AG09319 (cell line): ENCODE data around the gene ABCC3.

Source experiments
- DNase-seq: peaks from one replicate; pipeline ENCODE4 v3.0.0-alpha.2; 2010; ENCODE audit warnings: low read depth; ENCODE audit errors: extremely low read depth
- TF ChIP-seq, protein P1 (sequence below): IDR thresholded peaks from 2 replicates; pipeline ENCODE4 v1.5.1; 2011; ENCODE audit warnings: low read depth, mild to moderate bottlenecking, inconsistent platforms, low read length, moderate library complexity

Gene ABCC3

DNA sequence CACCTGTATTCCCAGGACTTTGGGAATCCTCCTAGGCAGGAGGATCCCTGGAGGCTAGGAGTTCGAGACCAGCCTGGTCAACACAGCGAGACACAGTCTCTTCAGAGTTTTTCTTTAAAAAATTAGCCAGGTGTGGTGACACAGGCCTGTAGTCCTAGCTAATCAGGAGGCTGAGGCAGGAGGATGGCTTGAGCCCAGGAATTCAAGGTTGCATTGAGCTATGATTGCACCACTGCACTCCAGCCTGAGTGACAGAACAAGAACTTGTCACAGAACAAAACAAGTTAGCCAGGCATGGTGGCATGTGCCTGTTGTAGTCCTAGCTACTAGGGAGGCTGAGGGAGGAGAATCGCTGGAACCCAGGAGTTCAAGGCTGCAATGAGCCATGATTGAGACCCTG lies 48.3 kb downstream of the ABCC3 start:
- TF ChIP-seq, protein P1, sequence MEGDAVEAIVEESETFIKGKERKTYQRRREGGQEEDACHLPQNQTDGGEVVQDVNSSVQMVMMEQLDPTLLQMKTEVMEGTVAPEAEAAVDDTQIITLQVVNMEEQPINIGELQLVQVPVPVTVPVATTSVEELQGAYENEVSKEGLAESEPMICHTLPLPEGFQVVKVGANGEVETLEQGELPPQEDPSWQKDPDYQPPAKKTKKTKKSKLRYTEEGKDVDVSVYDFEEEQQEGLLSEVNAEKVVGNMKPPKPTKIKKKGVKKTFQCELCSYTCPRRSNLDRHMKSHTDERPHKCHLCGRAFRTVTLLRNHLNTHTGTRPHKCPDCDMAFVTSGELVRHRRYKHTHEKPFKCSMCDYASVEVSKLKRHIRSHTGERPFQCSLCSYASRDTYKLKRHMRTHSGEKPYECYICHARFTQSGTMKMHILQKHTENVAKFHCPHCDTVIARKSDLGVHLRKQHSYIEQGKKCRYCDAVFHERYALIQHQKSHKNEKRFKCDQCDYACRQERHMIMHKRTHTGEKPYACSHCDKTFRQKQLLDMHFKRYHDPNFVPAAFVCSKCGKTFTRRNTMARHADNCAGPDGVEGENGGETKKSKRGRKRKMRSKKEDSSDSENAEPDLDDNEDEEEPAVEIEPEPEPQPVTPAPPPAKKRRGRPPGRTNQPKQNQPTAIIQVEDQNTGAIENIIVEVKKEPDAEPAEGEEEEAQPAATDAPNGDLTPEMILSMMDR, result no peak

GRCh38 chr17:50683434-50684287 lies 49.0 kb downstream of the ABCC3 start:
- DNase-seq, result no peak
- TF ChIP-seq, protein P1, result no peak

More for the DNA sequence above, 48.3 kb downstream of the ABCC3 start:
- DNase-seq, result no peak

DNA sequence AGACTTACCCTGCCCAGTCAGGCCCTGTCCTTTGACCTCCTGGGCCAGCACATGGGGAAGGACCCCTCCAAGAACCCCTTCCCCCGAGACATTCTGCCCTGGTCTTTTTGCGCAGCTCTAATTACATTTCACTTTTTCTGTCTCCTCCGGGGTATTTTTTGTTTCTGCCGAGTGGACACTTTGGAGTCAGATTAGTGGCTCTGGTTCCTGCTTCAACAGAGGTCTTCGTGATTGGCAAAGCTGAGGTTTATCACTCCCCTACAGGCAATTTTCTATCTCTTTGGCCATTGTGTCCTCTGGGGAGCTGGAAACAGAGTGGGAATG lies 49.6 kb downstream of the ABCC3 start:
- TF ChIP-seq, protein P1, result no peak
- no peak for DNase-seq

DNA sequence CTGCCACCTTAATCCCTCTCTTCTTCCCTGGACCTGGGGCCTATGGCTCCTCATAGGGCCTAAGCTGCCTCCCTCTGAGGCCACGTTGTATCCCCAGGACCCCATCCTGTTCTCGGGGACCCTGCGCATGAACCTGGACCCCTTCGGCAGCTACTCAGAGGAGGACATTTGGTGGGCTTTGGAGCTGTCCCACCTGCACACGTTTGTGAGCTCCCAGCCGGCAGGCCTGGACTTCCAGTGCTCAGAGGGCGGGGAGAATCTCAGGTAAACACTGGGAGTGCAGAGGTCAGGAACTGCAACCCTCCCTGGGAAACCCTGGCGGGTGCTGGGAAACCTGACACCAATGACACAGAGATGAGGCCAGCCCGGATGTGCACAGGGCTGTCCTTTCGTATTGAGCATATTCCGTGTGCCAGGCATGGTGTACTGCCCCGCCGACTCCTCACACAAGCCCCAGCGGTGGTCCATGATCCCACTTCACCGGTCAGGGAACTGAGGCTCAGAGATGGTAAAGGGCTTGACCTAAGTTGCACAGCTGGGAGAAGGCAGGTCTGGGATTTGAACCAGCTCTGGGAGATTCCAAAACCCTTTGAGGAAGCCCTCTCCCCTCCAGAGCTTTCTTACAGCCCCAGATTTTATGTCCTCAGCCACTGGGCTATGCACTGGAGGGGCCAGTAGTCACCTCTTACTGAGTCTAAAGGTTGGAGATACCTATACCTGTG lies 50.1 kb downstream of the ABCC3 start:
- TF ChIP-seq, protein P1, result no peak
- DNase-seq, result no peak

DNA sequence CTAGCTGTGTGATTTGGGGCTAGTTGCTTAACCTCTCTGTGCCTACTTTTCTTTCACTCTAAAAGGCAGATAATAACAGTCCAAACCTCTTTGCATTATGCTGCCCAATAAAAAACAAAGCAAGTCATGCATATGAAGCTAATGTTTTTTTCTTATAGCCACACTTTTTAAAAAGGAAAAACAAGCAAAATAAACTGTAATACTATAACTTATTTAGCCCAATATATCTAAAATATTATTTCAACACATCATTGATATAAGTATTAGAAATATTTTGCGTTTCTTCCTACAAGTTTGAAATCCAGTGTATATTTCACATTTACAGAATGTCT lies 50.6 kb downstream of the ABCC3 start:
- TF ChIP-seq, protein P1, result no peak
- DNase-seq, result no peak

DNA sequence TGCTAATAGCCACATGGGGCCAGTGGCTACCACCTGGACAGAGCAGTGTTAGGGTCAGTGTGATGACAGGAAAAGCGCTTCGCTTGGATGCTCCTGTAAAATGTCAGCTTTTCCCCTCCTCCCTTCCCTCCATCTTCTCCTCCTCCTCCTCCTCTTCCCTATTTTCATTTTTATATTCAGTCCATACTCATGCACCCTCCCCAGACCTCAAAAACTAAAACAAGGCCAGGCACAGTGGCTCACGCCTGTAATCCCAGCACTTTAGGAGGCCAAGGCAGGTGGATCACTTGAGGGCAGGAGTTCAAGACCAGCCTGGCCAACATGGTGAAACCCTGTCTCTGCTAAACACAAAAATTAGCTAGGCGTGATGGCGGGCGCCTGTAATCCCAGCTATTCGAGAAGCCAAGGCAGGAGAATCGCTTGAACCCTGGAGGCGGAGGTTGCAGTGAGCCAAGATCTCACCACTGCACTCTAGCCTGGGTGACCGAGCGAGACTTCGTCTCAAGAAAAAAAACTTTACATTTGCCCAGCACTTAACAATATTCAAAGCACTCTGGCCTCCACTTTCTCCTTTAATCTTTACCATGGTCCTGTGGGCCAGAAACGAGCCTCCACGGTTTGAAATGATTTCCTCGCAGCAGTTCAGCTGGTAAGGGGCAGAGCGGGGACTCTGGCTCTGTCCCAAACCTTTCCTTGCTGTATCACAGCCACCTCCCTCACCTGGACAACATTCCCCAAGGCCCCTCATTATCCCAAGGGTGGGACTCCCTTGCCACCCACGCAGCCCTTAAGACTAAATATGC lies 51.2 kb downstream of the ABCC3 start:
- TF ChIP-seq, protein P1, result no peak
- no peak for DNase-seq
